ENCODE results near the gene SERPINA10.
A peak's percentile ranks its signal among the peaks of the same experiment; 100 is the strongest.

Gene SERPINA10

DNA sequence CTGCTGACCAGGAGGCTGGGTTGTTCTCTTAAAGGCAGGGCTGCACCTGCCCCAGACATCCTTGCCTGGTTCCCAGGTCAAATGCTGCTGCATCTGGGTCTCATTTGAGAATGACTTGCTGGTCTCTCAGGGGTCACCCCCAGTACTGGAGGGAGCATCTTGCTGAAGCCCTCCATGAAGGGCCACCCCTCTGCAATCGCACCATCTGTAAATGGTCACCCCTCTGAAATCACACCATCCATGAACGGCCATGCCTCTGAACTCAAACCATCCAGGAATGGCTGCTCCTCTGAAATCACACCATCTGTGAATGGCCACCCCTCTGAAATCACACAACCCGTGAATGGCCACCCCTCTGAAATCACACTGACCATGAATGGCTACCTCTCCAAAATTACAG, 37.4 kb upstream of the SERPINA10 start:
- no peak for DNase-seq
- TF ChIP-seq, protein P1, sequence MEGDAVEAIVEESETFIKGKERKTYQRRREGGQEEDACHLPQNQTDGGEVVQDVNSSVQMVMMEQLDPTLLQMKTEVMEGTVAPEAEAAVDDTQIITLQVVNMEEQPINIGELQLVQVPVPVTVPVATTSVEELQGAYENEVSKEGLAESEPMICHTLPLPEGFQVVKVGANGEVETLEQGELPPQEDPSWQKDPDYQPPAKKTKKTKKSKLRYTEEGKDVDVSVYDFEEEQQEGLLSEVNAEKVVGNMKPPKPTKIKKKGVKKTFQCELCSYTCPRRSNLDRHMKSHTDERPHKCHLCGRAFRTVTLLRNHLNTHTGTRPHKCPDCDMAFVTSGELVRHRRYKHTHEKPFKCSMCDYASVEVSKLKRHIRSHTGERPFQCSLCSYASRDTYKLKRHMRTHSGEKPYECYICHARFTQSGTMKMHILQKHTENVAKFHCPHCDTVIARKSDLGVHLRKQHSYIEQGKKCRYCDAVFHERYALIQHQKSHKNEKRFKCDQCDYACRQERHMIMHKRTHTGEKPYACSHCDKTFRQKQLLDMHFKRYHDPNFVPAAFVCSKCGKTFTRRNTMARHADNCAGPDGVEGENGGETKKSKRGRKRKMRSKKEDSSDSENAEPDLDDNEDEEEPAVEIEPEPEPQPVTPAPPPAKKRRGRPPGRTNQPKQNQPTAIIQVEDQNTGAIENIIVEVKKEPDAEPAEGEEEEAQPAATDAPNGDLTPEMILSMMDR (IDR thresholded peaks at IDR 0.05; ENCODE audit: low read depth, low read length), result no peak
- Histone ChIP-seq H3K4me1 (no peaks in the 10 kb centered on the region), H3K36me3 (no peaks in the 10 kb centered on the region), H3K27me3 (peaks cover 3% of the 10 kb centered on the region), H3K9me3 (no peaks in the 10 kb centered on the region), H3K4me3 (ENCODE audit: low read depth, low read length) (no peak overlapping the region)

DNA sequence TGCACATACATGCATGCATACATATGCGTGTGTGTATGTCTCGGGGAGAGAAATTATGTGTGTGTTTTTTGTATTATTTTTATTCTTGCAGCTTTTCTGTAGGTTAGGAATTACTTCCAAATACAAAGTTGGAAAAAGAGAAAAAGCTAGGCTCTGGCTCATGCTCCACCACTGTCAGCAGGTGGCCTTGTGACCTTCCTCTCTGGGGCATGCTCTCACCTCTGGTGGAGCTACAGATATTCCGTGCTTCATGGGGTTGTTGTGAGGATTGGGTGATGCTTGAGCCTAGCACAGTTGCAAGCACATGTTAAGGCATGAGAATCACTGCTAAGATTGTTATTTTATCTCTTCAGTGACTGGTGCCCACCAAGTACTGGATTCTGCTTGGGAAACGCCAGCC, 36.8 kb upstream of the SERPINA10 start:
- Histone ChIP-seq H3K27me3 (peaks cover 3% of the 10 kb centered on the region), H3K9me3 (no peaks in the 10 kb centered on the region), H3K4me3 (ENCODE audit: low read depth, low read length) (no peak overlapping the region), H3K36me3 (no peaks in the 10 kb centered on the region), H3K4me1 (no peaks in the 10 kb centered on the region)
- DNase-seq, result no peak
- TF ChIP-seq, protein P1 (IDR thresholded peaks at IDR 0.05; ENCODE audit: low read depth, low read length), result no peak

- no peaks in the 10 kb centered on the region for H3K27me3 ChIP-seq
- DNase-seq, result no peak
- no peaks in the 10 kb centered on the region for H3K36me3 ChIP-seq
- no peaks in the 10 kb centered on the region for H3K4me1 ChIP-seq
- H3K4me3 ChIP-seq (ENCODE audit: low read depth, low read length), result no peak overlapping the region
- H3K9me3 ChIP-seq, result no peaks in the 10 kb centered on the region
- TF ChIP-seq, protein P1 (IDR thresholded peaks at IDR 0.05; ENCODE audit: low read depth, low read length), result no peak
Measured at GRCh38 chr14:94328196-94328595, 35.1 kb upstream of the SERPINA10 start.

DNA sequence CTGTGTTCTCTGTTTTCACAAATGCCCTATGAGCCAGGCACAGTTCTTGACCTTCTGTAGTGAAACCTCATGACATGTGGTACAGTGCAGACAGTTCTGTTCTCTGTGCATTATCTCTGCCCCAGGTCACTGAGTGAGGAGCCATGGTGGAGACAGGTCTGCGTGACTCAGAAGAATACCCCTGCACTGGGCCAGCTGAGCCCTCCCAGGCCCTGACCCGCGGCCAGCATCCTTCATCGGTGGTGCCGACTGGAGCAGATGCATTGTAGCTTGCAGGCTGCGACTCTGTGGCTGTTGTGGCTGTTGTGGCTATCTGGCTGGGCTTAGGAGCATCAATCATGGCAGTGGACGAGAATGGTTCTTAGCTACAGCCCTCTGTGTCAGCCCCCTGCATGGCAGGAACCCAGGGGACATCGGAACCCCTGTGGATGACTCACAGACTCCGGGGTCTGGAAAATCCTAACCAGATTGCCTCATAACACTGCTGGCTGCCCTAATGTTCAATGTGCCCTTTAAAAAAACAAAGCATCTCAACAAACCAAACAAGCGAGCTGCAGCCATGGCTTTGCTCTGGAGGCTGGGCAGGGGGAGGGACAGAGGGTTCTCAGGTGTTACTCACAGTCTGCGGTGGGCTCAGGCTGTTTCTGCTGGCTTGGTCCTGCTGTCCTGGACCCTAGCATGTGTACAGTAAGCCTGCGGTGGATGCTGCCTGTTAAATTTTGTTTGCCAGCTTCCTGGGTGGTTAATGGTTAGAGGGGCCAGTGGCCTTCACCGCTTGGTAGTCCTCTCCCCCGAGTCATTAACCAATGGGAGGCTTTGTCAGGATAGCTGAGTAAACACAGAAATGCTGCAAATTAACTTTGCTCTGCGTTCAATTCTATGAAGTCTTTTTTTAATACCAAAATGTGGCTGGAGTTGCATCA, 29.8 kb upstream of the SERPINA10 start, which contains the start of gene SERPINA6:
SERPINA6 (minus strand) TSS at position 689 of the 923 bp plus-strand sequence. CDS start 8,688 bp downstream, outside the sequence.
- peak within 1 kb of the TSS; percentile 24; the same call in 1 of the 2 replicates for H3K4me3 ChIP-seq (ENCODE audit: low read depth, low read length)
- no peaks in the 10 kb centered on the region for H3K4me1 ChIP-seq
- no peaks in the 10 kb centered on the region for H3K27me3 ChIP-seq
- H3K9me3 ChIP-seq, result no peaks in the 10 kb centered on the region
- H3K36me3 ChIP-seq, result no peaks in the 10 kb centered on the region
- TF ChIP-seq, protein P1 (IDR thresholded peaks at IDR 0.05; ENCODE audit: low read depth, low read length), result no peak
- DNase-seq, result peak; percentile 54

DNA sequence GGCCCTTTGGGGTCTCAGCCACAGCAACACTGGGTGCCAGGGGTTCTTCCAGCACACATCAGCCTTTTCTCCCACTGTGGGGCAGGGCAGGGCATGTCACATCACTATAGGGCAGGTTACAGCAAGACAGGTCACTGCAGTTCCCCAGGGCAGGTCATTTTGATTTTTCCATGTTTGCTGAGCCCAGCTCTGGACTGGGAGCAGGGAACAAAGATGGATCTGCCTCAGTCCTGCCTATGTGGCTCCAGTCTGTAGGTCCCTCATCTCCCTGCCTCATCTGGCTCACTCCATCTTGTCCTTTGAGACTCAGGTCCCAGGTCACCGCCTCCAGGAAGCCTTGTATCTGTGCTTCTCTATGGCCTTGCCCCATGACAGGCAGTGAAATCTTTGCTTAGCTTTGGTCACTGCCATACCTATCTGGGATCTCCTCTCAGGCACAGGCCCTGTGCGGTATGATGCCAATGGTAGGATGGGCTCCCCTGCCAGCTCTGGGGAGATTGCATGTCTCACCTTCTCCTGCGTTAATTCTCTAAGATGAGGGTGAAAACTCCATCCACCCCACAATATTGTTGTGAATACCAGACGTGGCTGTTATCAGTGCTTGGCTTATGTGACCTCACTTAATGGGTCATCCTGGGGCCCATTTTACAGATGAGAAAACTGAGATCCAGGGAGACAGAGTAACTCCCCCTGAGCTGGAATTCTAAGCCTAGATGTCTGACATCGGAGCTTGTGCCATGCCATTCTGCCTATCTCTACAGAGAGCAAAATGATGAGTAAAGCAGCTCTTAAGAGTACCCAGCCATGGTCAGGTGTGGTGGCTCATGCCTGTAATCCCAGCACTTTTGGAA, 28.6 kb upstream of the SERPINA10 start:
- H3K9me3 ChIP-seq, result no peaks in the 10 kb centered on the region
- H3K36me3 ChIP-seq, result no peaks in the 10 kb centered on the region
- no peaks in the 10 kb centered on the region for H3K4me1 ChIP-seq
- H3K4me3 ChIP-seq (ENCODE audit: low read depth, low read length), result no peak overlapping the region
- no peak for DNase-seq
- no peaks in the 10 kb centered on the region for H3K27me3 ChIP-seq
- TF ChIP-seq, protein P1 (IDR thresholded peaks at IDR 0.05; ENCODE audit: low read depth, low read length), result no peak

Measured in BE2C (cell line).